Stimulated activated effector memory CD8-positive, alpha-beta T cell treated with anti-CD3 and anti-CD28 coated beads, Interleukin-12 subunit alpha, Interleukin-12 subunit beta, amount 100 ng/mL, for 72 hours (primary cell): ENCODE measurements around the gene ATG12.

ENCODE experiments used
- ATAC-seq: fragments of 150-1000 bp; cut with Tn5 transposase; 2 replicates; pipeline ENCODE4 v1.10.0; 2021
- DNase-seq, 2 donors: peaks; one replicate each; pipeline ENCODE4 v3.0.0; 2021 to 2022; ENCODE audit warnings: low spot score in 2 of 2
- H3K27ac Mint-ChIP-seq: one replicate; pipeline ENCODE4 v1.8.0; 2022; ENCODE audit warnings: mild to moderate bottlenecking, mixed read lengths
- H3K36me3 Mint-ChIP-seq: one replicate; pipeline ENCODE4 v1.8.0; 2022; ENCODE audit warnings: mild to moderate bottlenecking, mixed read lengths
- H3K4me1 Mint-ChIP-seq: one replicate; pipeline ENCODE4 v1.8.0; 2022; ENCODE audit warnings: mixed read lengths
- H3K4me3 Mint-ChIP-seq: one replicate; pipeline ENCODE4 v1.8.0; 2022; ENCODE audit warnings: mild to moderate bottlenecking, mixed read lengths
- H3K9me3 Mint-ChIP-seq: one replicate; pipeline ENCODE4 v1.8.0; 2022; ENCODE audit warnings: mixed read lengths

ATG12 gene

GRCh38 chr5:115801984-115802383, 39.4 kb downstream of the ATG12 start:
- H3K4me1 Mint-ChIP-seq = no peaks in the 10 kb centered on the region
- DNase-seq = no peak
- H3K4me3 Mint-ChIP-seq = no peak overlapping the region
- ATAC-seq = no peak
- no peaks in the 10 kb centered on the region for H3K9me3 Mint-ChIP-seq
- H3K36me3 Mint-ChIP-seq = no peaks in the 10 kb centered on the region
- no peak overlapping the region for H3K27ac Mint-ChIP-seq

DNA sequence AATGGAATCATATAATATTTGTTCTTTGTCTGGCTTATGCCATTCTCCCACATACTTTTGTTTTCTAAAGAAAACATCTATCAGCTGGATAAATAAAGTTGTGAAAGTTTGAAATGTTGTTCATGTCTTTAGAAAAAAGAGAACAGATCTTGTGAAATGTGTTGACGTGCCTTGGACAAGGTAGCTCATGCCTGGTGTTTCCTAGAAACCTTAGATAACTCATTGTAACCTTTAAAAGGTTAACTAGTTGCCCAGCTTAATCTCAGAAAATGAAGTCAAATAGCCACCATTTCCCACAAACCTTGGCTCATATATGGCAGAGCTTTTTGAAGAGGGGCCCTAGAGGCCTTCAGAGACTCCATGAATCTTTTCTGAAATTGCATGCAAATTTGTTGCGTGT, 40.2 kb downstream of the ATG12 start:
- DNase-seq = no peak
- Mint-ChIP-seq H3K4me1 (no peaks in the 10 kb centered on the region), H3K9me3 (no peaks in the 10 kb centered on the region), H3K27ac (no peak overlapping the region), H3K4me3 (no peak overlapping the region), H3K36me3 (no peaks in the 10 kb centered on the region)
- no peak for ATAC-seq

DNA sequence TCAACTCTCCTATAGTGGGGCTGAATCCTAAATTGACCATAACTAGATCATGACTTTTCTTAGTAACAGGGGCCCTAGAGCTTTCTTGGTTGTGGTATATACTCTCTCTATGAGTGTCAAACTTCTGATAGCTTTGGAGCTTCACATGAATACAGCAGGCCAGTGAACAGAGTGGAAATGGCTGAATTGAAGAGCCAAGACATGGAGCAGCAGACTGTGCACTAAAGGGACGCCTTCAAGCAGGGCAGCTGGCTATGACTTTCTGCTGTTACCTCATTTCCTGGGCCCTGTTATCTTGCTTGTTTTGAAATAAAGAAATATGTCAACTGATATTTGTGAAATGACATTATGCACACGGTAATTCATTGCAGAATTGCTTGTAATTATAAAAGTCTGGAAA, 41.3 kb downstream of the ATG12 start:
- H3K4me3 Mint-ChIP-seq = no peak overlapping the region
- H3K27ac Mint-ChIP-seq = no peak overlapping the region
- H3K9me3 Mint-ChIP-seq = no peaks in the 10 kb centered on the region
- peak; percentile 51 for ATAC-seq
- no peaks in the 10 kb centered on the region for H3K4me1 Mint-ChIP-seq
- DNase-seq = no peak
- no peaks in the 10 kb centered on the region for H3K36me3 Mint-ChIP-seq

DNA sequence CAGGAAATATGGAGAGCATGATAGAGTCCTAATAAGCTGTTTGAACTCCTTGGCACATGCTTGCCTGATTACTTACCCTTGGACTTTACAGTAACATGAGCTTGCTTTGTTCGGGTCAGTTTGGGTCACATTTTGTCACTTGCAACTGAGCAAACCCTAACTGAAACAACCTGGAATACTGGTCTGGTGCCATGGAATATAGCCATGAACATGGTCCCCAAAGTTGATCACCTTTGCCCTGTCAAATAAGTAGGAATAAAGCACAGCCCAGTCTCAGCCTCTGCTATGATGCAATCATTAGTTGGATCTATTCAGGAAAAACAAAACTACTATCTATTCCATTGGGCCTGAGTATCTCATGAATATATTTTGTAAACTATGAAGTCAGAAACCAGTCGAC, 43.1 kb downstream of the ATG12 start:
- no peak for DNase-seq
- no peaks in the 10 kb centered on the region for H3K4me1 Mint-ChIP-seq
- H3K9me3 Mint-ChIP-seq = no peaks in the 10 kb centered on the region
- no peak for ATAC-seq
- H3K4me3 Mint-ChIP-seq = no peak overlapping the region
- H3K36me3 Mint-ChIP-seq = no peaks in the 10 kb centered on the region
- H3K27ac Mint-ChIP-seq = no peak overlapping the region

DNA sequence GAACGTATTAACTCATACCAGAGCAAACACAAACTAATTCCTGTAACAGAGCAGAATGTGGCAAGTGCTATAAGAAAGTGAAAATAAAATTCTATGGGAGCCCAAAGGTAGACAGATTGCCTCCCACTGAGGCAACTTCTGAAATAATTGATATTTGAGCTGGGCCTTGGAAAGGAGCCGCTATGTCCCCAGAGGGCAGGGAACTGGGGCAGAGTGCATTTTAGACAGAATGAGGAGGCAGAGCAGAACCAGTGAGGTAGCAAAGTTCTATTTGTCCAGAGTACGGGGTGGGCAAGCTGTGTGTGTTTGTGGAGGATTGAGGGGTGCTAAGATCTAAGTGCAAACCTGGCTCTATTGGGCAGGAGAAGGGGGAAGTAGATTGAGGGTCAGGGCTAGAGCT, 44.7 kb downstream of the ATG12 start:
- Mint-ChIP-seq H3K27ac (no peak overlapping the region), H3K9me3 (no peaks in the 10 kb centered on the region), H3K36me3 (no peaks in the 10 kb centered on the region), H3K4me1 (no peaks in the 10 kb centered on the region), H3K4me3 (no peak overlapping the region)
- DNase-seq (no peak), ATAC-seq (no peak)

DNA sequence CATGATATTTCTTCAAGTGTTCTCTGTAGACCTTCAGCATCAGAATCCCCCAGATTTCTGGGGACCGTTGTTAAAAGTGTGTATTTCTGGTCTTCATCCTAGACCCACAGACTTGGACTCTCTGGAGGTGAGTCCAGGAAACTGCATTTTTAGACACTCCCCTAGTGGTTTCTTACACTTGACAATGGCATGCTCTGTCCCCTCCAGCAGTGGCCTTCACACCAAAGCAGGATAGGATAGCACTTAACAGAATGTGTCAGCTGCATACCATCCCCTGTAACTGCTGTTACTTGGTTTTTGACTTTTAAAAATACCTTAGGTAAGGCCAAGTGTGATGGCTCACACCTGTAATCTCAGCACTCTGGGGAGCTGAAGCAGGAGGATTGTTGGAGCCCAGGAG, 45.7 kb downstream of the ATG12 start:
- Mint-ChIP-seq H3K9me3 (no peaks in the 10 kb centered on the region), H3K4me3 (no peak overlapping the region), H3K27ac (no peak overlapping the region), H3K4me1 (no peaks in the 10 kb centered on the region), H3K36me3 (no peaks in the 10 kb centered on the region)
- no peak for ATAC-seq
- no peak for DNase-seq

GRCh38 chr5:115788440-115788839, 52.9 kb downstream of the ATG12 start:
- Mint-ChIP-seq H3K36me3 (no peaks in the 10 kb centered on the region), H3K27ac (no peak overlapping the region), H3K4me3 (no peak overlapping the region), H3K9me3 (no peaks in the 10 kb centered on the region), H3K4me1 (no peaks in the 10 kb centered on the region)
- ATAC-seq (no peak), DNase-seq (no peak)

GRCh38 chr5:115787426-115787825, 53.9 kb downstream of the ATG12 start:
- no peak for DNase-seq
- Mint-ChIP-seq H3K4me1 (no peaks in the 10 kb centered on the region), H3K27ac (no peak overlapping the region), H3K9me3 (no peaks in the 10 kb centered on the region), H3K36me3 (no peaks in the 10 kb centered on the region), H3K4me3 (no peak overlapping the region)
- no peak for ATAC-seq

- H3K36me3 Mint-ChIP-seq = no peaks in the 10 kb centered on the region
- DNase-seq (no peak), ATAC-seq (no peak)
- no peak overlapping the region for H3K4me3 Mint-ChIP-seq
- no peak overlapping the region for H3K27ac Mint-ChIP-seq
- no peaks in the 10 kb centered on the region for H3K4me1 Mint-ChIP-seq
- no peaks in the 10 kb centered on the region for H3K9me3 Mint-ChIP-seq
Measured at GRCh38 chr5:115785381-115786065, 55.8 kb downstream of the ATG12 start.

DNA sequence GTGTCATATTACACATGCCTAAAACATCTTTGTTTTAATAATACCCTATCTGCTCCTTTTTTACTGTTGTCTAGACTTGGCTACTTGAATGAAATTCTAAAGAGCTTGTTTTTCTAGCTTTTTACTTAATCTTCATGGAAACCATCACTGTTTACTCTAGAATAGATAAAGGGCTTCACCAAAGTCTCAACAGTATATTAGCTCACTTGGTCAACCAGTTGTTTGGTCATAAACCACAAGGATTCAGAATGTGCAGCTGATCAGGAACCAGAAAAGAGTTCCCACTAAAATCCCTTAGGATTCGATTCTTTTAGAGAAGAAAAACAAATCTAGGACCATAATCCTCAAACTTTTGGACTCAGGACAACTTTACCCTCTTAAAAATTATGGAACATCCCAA, 62.9 kb downstream of the ATG12 start:
- ATAC-seq (no peak), DNase-seq (no peak)
- Mint-ChIP-seq H3K36me3 (no peaks in the 10 kb centered on the region), H3K9me3 (no peaks in the 10 kb centered on the region), H3K4me1 (no peaks in the 10 kb centered on the region), H3K4me3 (no peak overlapping the region), H3K27ac (no peak overlapping the region)
